ENCODE measurements around the gene SLC66A2. TPM values are rescaled to one million over a fixed set of nuclear protein-coding genes. Genes with fewer than 3 reads are reported as not detected.

SLC66A2 gene
- total RNA-seq, 1 donor from 2014 or later, result 29.0 TPM

DNA sequence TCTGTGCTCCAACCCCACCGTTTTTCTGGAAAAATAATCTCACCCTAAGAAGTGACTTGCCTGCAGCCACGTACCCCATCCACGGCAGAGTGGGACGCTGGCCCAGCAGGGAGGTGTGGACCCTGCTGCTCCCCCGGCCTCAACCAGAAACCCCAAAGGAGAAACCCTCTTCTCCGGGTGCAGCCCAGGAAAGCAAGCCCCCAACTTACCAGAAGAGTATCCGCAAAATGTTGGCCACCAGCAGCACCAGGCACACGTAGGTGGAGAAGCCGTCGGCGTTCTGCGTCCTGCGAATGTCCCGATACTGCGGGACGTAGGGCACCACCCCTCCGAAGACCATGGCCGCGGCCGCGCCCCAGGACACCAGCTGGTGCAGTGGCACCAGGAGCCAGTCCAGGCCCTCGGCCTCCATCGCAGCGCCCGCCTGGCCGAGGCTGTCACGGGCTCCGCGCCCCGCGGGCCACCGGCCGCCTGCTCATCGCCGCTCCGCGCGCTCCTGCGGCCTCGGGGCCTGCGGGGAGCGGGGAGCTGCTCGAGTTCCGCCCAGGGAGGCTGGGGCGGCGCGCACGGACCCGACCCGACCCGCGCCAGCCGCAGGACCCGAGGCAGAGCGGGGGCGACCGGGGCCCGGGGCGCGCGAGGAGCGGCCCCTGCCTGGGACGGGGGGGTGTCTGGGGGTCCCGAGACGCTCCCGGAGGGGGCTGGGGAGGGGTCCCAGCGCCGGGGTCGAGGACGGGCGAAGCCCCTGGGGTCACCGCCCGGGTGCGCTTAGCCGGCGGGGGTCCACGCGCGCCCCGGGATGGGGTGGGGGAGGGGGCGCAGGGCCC lies 725 bp downstream of the SLC66A2 start:
- peak; percentile 45 for DNase-seq

DNA sequence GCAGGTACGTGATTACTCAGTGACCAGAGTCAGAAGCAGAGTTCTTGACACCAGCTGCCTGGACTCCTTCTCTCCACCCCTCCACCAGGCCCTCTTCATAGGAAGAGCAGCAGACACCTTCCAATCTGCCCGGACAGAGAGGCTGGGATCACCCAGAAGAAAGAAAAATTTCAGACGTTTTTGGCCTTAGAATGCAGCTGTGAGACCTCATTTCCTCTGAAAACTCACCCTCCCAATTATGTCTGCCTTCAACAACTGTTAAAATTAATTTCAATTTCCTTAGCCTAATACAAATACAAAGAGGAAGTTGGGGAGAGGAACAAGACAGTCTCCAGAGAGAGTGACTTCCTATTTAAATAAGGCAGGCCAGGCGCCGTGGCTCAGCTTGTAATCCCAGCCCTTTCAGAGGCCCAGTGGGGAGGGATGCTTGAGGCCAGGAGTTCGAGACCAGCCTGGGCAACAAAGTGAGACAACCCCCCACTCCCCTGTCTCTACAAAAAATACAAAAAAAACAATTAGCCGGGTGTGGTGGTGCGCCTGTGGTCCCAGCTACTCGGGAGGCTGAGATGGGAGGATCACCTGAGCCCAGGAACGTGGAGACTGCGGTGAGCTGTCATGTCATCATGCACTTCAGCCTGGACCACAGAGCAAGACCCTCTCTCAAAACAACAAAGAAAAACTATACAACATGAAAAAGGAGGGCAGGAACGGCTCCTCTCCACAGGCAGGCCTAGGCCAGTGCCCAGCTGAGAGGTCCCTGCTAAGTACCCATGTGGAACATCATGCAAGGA lies 1.6 kb downstream of the SLC66A2 start:
- DNase-seq, result no peak

DNA sequence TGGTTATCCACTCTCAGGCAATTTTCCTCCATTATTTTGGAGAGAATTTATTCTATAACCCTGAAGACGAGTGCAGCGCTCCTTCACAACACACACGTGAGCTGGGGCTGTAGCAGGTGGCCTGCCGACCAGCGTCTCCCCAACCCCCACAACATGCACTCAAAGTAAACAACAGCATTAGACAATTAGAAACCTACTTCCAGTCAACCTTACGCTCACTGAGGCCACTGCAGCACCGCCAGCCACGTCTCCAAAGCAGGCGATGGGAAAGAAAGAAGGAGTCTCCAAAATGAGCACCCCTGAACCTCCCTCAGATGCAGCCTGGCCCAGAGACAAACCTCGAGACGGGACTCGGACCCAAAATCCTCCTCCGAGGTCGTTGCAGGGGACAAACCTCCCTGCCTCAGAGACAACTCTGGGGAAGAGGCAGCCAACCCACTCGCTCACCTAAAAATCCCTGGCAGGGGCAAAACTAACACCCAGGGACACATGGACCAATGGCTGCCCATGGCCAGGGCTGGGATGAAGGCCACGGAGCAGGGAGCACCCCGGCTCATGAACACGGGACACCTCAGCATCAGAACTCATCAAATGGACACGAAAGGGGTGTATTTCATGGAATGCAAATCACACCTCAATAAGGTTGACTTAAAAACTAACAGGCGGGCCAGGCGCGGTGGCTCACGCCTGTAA lies 2.6 kb downstream of the SLC66A2 start:
- DNase-seq, result no peak

DNA sequence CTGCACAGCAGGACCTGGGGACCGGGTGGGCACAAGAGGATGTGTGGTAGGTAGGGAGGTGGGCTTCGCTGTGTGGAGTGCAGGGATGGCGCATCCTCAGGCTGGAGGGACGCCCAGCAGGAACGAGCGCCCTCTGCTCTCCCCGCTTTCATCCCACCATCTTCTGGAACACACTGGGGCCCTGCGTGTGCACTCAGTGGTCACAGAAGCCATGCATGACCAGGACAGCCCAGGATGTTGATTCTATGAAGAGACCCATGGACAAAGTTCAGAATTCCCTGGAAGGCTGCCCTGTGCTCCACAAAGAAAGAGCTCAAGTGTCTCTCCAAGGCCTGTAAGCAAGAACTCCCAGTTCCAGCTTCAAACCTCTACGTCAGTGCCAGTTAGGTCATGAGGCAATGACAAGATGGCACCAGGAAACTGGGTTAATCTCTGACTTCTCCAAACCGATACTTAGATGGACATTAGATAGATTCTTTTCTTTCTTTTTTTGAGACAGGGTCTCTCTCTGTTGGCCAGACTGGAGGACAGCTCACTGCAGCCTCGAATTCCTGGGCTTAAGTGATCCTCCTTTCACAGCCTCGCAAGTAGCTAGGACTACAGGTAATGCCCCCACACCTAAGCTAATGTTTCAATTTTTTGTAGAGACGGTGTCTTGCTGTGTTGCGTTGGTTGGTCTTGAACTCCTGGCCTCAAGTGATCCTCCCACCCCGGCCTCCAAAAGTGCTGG lies 3.4 kb downstream of the SLC66A2 start:
- DNase-seq, result no peak

DNA sequence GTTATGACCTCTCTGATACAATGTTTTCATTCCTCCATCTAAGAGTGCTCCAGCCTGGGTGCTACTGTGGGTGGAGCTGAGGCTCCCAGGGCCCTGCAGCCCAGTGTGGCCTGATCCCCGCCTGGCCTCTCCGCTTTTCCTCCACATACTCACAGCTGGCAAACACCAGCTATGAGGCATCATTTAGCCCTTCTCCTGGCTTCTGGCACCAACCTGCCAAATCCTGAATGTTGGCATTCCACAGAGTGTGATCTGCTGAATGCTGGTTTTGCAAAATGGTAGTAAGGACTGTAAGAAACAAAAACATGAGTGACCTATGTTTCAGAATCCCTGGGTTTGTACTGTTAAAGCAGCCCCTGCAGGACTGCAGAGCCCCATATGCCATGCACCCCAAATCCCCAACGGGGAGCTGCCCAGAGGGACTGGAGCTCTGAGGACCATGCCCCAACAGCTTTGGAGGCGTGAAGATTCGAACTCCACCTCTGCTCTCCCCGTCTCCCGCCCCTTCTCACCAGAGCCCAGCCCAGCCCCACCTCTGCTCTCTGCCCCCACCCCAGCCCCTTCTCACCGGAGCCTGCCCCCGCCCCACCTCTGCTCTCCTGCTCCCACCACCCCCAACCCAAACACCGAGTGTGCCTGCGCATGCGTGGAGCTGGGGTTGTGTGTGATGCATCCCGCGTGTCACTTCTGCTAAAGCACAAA lies 4.2 kb downstream of the SLC66A2 start:
- DNase-seq, result no peak

DNA sequence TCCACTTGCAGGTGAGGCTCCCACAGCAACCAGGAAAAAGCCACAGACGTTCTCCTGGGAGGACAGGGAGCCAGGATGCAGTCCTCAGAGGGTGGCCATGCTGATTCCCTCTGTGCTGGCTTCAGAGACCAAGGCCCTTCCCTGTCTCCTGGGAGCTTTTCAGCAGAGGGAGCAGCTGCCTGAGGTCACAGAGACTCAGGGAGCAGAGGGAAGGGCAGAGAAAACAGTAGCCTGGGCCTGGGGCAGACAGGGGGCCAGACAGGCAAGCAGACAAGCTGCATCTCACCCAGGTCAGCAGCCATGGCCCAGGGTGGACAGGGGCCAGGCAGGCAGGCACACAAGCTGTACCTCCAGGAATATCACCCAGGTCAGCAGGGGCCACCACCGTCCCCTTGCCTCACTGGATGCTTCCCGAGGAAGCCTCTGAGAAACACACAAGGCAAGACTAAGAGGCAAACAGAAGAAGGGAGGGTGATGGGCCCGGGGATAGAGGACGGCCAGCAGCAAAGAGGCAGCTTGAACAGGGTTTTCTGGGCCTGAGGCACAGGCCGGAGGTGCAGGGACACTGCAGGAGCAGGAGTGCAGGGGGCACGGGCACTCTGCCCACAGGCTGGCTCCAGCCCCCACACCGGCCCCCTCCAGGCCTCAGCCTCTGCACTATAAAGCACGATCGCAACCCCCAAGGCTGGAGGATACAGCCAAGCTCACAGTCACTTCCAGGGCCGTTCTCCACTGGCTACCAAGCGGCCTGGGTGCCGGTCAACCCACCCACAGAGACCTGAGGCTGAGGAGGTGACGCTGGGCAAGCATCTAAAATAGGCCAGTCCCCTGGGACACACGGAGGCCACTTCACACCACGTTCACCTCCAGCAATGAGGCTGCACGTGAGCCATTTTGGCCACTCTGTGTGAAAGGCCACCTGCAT lies 6.1 kb downstream of the SLC66A2 start:
- no peak for DNase-seq

DNA sequence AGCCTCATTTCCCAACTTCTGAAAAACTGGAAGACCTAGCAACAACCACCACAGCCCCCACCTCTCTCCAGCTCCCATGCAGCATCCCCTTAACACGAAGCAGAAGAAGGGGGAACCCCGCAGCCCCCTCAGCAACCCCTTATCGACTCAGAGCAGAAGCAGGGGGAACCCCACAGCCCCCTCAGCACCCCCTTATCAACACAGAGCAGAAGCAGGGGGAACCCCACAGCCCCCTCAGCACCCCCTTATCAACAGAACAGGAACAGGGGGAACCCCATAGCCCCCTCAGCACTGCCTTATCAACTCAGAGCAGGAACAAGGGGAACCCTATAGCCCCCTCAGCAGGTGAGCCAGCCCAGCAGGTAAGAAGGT lies 6.7 kb downstream of the SLC66A2 start:
- no peak for DNase-seq

DNA sequence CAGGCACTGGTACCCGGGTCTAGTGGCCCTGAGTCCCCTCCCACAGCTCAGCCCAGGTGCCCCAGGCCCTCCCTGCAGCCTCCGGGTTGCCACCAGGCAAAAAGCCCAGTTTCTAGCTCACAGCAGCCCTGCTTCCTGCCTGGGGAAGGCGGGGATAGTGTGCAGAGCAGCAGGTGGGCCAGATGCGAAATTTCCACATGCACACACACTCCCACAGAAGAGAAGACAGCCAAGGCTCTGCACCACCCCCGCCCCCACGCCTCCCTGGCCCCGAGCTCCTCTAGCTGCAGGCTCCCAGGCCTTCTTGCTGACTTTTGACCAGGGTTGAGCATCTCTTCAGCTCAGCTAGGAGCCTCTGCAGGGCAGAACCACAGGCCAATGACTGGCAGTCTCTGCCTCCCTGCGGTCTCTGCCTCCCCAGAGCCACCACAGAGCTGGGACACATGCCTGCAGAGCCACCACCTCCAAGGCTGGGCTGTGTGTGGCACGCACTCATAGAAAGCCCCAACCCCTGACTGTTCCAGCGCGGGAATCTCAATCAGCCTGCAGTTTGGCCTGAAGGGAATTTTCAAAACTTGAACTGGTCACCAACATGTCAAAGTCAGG lies 7.2 kb downstream of the SLC66A2 start:
- peak; percentile 32 for DNase-seq

DNA sequence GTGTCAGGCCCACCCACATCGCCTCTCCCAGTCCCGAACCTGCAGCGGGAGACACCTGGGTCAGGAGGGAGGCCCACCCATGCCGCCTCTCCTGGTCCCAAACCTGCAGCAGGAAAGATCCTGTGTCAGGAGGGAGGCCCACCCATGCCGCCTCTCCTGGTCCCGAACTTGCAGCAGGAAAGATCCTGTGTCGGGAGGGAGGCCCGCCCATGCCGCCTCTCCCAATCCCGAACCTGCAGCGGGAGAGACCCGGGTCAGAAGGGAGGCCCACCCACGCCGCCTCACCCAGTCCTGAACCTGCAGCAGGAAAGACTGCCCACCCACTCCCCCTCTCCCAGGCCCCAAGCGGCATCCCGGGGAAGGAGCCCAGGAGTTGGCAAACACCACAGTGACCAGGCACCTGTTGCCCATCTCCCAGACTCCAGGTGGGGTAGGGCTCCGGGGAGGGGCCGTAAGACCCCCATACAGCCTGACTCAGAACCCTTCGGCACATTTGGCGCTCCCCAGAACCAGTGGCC lies 7.8 kb downstream of the SLC66A2 start:
- no peak for DNase-seq

DNA sequence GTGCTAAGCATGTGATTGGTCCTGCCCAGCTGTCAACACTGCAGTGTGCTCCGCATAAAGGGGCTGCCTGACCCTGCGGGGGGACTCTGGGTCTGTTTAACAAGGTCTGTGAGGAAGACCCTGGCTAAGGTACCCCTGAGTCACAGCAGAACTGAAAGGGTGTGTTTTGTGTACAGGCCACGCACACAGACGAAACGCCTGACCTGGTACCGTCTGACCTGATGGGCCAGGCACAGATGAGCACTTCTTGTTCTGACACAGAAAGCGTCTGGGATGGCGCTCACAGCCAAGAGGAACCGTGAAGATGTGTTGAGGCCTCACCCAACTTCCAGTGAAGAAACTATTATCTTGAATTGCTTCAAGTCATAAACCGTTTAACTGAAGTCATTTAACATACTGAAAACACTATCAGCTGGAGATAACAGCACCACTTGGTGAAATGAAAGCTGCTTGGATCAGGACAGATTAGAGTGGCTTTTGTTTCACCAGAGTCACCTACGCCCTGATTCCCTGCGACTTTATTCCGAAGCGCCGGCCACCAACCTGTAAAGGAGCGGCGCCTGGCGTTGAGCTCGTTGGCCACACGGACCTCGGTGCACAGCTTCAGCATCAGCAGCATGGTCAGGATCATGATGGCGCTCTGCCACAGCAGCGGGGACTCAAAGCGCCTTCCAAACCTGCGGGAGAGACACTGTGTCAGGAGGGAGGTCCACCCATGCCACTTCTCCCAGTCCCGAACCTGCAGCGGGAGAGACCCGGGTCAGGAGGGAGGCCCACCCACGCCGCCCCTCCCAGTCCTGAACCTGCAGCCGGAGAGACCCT lies 8.5 kb downstream of the SLC66A2 start:
- no peak for DNase-seq

DNA sequence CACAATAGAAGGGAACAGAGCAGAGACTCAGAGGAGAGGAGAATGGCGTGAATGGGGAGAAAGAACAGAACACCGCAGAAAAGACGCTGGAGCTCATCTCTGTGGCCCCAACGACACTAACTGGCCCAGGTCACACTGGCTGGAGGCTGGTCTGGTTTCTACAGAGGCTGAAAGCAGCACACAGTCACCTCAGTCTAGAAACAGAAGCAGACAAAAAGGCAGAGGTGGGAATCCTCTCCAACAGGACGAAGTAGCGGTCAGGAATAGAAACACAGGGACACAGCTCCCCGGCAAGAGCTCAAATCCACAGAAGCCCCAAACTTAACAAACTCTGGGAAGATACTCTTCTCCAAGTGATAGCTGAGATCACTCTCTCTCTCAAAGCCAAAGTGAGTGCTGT lies 9.2 kb downstream of the SLC66A2 start:
- no peak for DNase-seq

DNA sequence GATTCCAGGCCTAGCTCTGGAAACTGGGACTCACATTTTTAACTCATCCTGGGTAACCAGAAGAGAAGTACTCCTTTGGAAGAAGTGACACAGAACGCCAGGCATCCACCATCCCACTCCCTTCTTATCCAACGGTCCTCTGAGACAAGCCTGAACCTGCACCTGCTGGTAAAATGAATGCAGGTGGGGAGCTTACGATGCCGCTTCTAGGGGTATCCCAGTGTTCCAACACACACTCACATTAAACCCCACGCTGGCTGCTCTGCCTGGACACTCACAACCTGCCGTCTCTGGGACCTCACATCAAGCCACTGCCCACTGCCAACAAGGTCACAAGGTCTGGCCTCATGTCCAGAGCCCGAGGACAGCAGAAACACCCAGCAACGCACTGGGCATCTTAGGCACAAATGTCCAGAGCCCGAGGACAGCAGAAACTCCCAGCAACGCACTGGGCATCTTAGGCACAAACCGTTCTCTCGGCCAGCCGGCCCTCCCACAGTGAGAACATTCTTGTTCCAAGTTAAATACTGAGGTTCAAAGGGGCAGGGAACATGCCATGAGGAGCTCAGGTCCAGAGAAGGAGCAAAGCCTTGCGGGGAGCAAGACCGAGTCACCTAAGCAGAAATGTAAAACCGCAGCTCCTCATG lies 9.9 kb downstream of the SLC66A2 start:
- DNase-seq, result no peak

DNA sequence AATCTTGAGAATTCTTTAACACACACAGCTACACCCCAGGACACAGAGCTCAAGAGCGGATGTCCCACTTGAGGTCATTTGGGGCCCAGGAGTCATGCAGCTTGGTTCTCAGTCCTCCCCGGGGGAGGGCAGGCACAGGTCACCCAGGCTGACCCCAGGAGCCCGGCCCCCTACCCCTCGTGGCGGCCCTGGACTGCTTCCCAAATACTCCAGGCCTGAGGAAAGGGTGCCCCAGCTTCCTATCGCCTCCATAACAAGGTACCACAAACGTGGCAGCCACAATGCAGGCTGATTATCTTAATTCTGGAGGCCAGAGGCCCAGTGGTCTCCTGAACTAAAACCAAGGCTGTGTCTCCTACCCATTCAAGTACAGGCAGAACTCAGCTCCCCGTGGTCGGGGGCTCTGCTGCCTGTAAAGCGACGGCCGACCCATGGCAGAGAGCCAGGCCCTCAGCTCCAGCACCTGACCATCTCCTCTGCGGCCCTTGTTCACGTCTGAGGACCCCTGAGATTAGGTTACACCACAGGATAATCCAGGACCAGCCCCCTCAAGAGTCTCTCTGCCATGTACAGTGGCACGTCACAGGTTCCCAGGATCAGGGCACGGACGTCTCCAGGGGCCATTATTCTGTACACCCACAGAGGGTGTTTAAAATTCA lies 10.5 kb downstream of the SLC66A2 start:
- no peak for DNase-seq

DNA sequence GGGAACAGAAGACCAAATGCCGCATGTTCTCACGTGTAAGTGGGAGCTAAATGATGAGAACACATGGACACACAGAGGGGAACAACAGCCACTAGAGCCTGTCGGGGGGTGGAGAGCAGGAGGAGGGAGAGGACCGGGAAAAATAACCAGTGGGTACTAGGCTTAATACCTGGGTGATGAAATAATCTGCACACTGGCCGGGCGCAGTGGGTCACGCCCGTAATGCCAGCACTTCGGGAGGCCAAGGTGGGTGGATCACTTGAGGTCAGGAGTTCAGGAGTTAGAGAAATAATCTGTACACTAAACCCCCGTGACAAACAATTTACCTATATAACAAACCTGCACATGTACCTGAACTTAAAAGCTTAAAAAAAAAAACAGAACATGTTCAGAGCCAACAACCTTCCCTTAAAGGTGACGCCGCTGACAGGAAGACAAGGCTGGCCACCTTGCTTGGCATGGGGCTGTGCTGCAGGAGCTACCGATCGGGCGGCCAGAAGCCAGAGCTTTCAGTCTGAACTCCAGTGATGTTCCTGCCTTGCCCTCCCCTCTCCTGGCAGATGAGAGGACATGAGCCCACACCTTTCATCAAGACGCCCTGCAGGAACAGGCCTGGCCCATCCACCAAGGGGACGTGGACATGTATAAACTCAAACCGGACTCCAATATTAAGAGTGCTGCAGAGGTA lies 11.2 kb downstream of the SLC66A2 start:
- DNase-seq, result no peak

DNA sequence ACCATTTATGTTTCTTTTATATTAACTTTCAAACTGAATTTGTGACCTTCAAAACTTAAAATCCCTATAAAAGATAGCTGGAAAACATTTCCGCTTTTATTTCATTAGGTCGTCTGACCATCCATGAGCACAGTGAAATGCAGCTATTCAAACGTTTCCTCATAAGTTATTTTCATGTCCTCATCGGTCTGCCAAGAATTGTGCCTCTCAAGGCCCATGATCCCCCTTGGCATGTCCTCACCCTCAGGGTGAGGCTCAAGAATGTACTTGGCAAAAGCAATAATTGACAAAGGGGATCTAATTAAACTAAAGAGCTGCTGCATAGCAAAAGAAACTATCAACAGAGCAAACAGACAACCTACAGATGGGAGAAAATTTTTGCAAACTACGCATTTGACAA lies 12.4 kb downstream of the SLC66A2 start:
- no peak for DNase-seq

DNA sequence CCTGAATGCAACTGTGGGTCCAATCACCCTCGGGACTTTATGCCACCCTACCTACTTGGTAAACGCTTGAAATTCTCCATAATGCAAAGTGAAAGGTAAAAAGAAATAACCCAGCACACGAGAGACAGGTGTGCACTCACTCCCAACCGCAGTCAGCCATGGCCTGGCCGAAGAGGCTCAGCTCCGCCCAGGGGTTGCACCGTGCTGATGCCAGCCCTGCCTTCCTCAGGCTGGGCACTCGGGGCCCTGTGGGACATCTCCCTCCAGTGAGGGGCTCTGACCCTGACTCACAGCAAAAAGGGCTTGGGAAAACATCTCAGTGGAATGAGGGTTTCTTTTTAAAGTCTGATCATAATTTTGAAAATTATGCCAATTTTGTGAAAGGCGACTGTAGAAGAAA lies 13.3 kb downstream of the SLC66A2 start:
- DNase-seq, result no peak
